DMS 273 (cell line): Measurements from ENCODE around the gene PANX1.
"Not testable (repeated sequence)": the region's sequence is repeated elsewhere in the genome, so short reads cannot be mapped to it uniquely, and the experiment has no call there.

Experiments
- DNase-seq: peaks from one replicate; lab custom pipeline; 2025; ENCODE audit not compliant: unreplicated experiment; lab: John Stamatoyannopoulos, UW

Gene PANX1

DNA sequence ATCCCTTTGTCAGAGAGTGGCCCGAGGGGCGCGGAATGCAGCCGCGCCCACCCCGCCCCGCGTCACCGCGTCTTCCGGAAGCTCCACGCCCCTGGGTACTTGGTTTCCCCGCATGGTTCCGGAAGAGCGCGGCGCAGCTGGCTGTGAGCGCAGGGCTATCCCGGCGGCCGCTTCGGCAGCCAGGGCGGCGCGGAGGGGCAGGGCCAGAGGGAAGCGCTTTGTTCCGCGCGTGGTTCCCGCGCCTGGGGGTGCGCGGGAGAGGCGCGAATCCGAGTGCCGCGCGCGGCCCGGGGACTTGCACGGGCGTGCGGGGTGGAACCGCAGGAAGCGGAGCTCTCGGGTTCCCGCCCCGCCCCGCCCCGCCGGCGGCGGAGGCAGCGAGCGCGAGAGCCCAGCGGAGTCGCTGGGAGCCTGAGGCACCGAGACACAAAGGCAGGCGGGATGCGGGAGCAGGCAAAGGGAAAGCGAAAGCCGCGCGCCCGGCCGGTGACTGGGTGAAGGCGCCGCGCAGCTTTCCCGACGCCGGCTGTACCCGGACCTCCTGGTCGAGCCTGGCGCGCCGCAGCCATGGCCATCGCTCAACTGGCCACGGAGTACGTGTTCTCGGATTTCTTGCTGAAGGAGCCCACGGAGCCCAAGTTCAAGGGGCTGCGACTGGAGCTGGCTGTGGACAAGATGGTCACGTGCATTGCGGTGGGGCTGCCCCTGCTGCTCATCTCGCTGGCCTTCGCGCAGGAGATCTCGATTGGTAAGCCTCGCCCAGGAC, at the start of gene PANX1:
TSS of gene PANX1 (plus strand) at position 96 of the 766 bp plus-strand sequence. CDS start at position 568, 472 bp downstream.
- DNase-seq = peak; percentile 87

GRCh38 chr11:94084164-94084563, 44.5 kb upstream of the PANX1 start:
- no peak for DNase-seq

DNA sequence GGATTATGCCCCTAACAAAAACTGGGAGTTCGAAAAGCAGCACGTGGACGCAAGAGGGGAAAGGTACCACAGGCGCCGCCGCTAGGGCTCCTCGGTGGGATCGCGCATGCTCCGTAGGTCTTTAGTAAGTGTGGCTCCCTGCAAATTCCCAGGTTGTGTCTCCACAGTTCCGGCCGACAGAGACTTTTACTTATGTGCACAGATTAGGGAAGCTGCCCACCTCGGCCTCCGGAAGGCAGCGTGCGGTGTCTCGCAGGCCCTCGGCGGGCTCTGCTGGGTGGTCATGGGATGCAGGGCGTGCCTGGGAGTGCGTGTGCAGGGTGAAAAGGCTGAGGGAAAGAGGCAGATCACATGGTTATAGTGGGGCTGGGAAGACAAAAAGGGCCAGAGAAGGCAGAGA, 39.7 kb upstream of the PANX1 start:
- no peak for DNase-seq

GRCh38 chr11:94089341-94089740, 39.3 kb upstream of the PANX1 start:
- DNase-seq = no peak

- DNase-seq = no peak
Observed at GRCh38 chr11:94090401-94090800, 38.2 kb upstream of the PANX1 start.

DNA sequence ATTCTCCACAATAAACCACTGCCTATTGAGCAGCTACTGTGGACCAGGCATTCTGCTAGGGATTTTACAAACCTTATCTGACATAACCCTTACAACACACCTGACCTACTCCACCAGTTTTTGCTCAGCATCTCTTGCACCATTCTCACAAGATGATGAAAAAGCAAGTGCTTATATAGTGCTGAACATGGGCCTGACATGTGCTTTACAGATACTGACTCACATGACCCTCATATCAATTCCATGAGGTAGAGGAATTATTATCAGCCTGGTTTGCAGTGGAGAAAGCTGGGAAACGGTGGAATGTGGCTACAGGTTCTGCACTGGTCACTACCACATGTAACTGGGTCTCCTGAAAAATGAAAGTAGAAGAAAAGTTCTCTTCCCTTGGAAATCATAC, 37.5 kb upstream of the PANX1 start:
- DNase-seq = no peak

GRCh38 chr11:94100253-94100652, 28.4 kb upstream of the PANX1 start:
- no peak for DNase-seq

DNA sequence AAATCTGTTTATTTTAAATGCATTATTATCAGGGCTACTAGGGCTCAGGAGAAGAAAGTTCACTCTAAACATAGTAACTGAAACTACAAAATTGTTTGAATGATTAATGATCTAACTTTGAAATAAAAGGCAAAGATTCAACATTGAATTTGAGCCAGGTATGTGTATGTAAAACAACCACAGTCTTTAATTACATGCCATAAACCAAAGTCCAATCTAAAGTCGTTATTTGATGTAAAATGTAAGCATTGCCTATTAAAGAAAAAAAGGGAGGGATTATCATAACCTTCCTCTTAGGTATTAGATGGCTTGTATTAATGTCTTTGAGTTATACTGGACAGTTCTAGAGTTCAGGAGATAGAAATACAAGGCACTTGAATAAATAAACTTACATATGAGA, 25.2 kb upstream of the PANX1 start:
- no peak for DNase-seq

DNA sequence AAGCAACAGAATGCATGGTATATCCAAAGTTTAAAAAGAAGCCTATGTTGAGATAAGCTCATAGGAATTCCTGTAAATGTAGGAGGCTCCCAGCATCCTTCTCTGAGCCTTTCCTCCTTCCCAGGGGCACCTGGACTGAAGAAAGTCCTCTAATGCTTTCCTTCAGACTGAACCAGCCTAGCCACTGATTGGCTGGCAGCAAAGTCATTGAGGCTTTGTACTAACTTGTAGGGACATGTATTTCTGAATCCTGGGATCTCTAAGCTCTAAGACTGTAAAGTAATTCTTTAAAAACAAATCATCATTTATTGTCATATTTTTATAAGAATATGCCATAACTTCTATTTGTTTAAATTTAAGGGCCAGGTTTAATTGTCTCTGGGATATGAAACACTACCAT, 23.9 kb upstream of the PANX1 start:
- no peak for DNase-seq

- DNase-seq = no peak
Observed at GRCh38 chr11:94106716-94107115, 21.9 kb upstream of the PANX1 start.

GRCh38 chr11:94107363-94107762, 21.3 kb upstream of the PANX1 start:
- no peak for DNase-seq

DNA sequence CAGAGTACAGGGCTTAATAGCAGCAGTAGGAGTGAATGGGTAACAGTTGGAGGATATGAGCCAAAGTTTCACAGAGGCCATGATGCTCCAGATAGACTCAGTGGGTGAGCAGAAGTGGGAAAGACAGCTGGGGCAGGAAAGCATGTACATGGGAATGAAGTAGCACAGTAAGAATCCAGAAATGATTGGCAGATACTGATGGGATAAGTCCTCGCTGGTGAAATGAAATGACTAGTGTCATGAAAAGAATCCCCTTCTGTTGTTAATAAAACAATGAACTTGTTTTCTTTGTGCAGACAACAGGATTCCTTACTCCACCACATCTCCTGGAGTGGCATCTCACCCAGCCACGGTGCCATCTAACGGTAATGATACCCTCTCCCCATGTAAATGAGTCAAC, 17.4 kb upstream of the PANX1 start:
- DNase-seq = no peak

DNA sequence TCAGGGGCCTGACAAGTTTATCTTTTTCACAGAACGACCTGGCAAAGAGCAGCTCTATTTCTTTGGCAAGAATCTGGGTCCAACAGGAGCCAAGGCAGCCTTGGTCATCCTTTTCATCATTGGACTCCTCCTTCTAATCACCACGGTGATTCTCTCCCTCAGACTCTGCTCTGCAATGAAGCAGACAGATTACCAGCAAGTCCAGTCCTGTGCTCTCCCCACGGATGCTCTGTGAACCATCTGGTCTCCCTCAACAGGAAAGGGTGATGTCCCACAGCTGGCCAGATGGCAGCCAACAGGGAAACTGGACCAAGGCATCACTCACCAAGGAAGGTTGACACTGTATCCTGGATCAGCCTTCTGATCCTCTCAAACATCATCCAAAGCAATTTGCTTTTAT, 17.0 kb upstream of the PANX1 start:
- DNase-seq = peak; percentile 60

- DNase-seq = no peak
Observed at GRCh38 chr11:94112206-94112953, 16.3 kb upstream of the PANX1 start.

DNA sequence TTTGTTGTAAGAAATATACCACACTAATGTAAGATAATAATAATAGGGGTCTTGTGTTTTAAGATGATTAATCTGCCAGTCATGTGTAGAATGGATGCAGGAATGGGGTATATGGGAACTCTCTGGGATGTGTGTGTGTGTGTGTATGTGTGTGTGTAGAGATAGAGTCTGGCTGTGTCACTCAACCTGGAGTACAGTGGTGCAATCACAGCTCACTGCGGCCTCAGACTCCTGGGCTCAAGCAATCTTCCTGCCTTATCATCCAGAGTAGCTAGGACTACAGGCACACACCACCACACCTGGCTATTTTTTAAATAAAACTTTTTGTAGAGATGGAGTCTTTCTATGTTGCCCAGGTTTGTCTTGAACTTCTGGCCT, 11.5 kb upstream of the PANX1 start:
- no peak for DNase-seq

DNA sequence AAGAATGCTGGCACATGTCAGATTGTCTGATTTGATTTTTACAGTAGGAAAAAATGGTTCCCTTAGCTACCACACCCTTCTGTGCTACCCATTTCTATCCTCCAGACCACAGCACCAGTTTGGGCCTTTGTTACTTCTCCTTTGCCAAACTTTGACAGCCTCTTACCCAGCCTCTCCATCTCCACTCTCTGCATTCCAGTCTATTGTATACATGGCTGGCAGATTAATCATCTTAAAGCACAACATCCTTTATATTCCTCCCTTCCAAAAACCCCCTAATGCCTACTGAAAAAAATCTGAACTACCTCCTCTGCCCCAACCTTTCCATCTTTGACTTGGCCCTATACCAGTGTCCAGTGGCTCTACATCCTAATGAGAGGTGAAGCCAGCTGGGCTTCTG, 10.8 kb upstream of the PANX1 start:
- DNase-seq = no peak

GRCh38 chr11:94119676-94120075, 9.0 kb upstream of the PANX1 start:
- DNase-seq = not testable (repeated sequence)

GRCh38 chr11:94120516-94120915, 8.1 kb upstream of the PANX1 start:
- not testable (repeated sequence) for DNase-seq

- DNase-seq = no peak
Observed at GRCh38 chr11:94120946-94121345, 7.7 kb upstream of the PANX1 start.

GRCh38 chr11:94125407-94126115, 3.1 kb upstream of the PANX1 start:
- no peak for DNase-seq

- no peak for DNase-seq
Observed at GRCh38 chr11:94127638-94128037, 1.0 kb upstream of the PANX1 start.

- DNase-seq = peak; percentile 67
Observed at GRCh38 chr11:94128291-94128745, 323 bp upstream of the PANX1 start.
